ENCODE data around the gene UQCRHL.

- TF ChIP-seq CTCF (conservative IDR thresholded peaks at IDR 0.05; ENCODE audit: low read depth, low read length), result no peak
- TF ChIP-seq BHLHE40 (IDR thresholded peaks at IDR 0.05; ENCODE audit: low read depth, low read length), result no peak
- TF ChIP-seq SMC3 (IDR thresholded peaks at IDR 0.05; ENCODE audit: low read depth, low read length), result no peak
- no peak for TF ChIP-seq POLR2A (IDR thresholded peaks at IDR 0.05; ENCODE audit: low read depth, low read length)
- no peak for TF ChIP-seq RFX5 (IDR thresholded peaks at IDR 0.05; ENCODE audit: low read depth, low read length)
- TF ChIP-seq ELK1 (IDR thresholded peaks at IDR 0.05; ENCODE audit: borderline replicate concordance, low read depth, low read length), result no peak
- TF ChIP-seq CEBPB (IDR thresholded peaks at IDR 0.05; ENCODE audit: low read depth, low read length), result no peak
- TF ChIP-seq FOS (IDR thresholded peaks at IDR 0.05; ENCODE audit: low read depth, low read length), result no peak
- TF ChIP-seq MXI1 (IDR thresholded peaks at IDR 0.05; ENCODE audit: borderline replicate concordance, low read depth, low read length), result no peak
- TF ChIP-seq RAD21 (IDR thresholded peaks at IDR 0.05; ENCODE audit: low read length), result no peak
- no peak for TF ChIP-seq USF2 (IDR thresholded peaks at IDR 0.05; ENCODE audit: low read depth, low read length)
- TF ChIP-seq MAFK (IDR thresholded peaks at IDR 0.05; ENCODE audit: low read depth, low read length), result no peak
- TF ChIP-seq NFE2L2 (IDR thresholded peaks at IDR 0.05; ENCODE audit: low read depth, low read length), result no peak
- no peak for TF ChIP-seq RCOR1 (IDR thresholded peaks at IDR 0.05; ENCODE audit: insufficient replicate concordance, low read length)
Measured at GRCh38 chr1:15850471-15851001, 43.1 kb upstream of the UQCRHL start.

Data from IMR-90 (cell line).